ENCODE measurements around the gene ACBD6.

ACBD6 gene

GRCh38 chr1:180527101-180527669, 24.8 kb upstream of the ACBD6 start:
- Histone ChIP-seq H3K9me3 (ENCODE audit: control insufficient read depth in 5 of 5, low read length in 5 of 5) (no peaks in the 10 kb centered on the region), H3K36me3 (ENCODE audit: control insufficient read depth in 5 of 5, insufficient read depth in 5 of 5, low read length in 5 of 5) (no peaks in the 10 kb centered on the region), H3K4me3 (ENCODE audit: low read depth in 1 of 5, low read length in 5 of 5) (no peak overlapping the region), H3K27me3 (ENCODE audit: control insufficient read depth in 5 of 5, insufficient read depth in 4 of 5, low read length in 5 of 5) (peaks cover 0 to 2% (median 0%) of the 10 kb centered on the region in 5 donors), H3K9ac (ENCODE audit: low read length in 5 of 5) (no peak overlapping the region), H3K27ac (ENCODE audit: low read depth, low read length) (no peak overlapping the region), H3K4me1 (ENCODE audit: control insufficient read depth in 5 of 5, insufficient read depth in 5 of 5, low read length in 5 of 5) (peaks cover 0 to 25% (median 0%) of the 10 kb centered on the region in 5 donors)

GRCh38 chr1:180525715-180526039, 23.3 kb upstream of the ACBD6 start:
- Histone ChIP-seq H3K27me3 (ENCODE audit: control insufficient read depth in 5 of 5, insufficient read depth in 4 of 5, low read length in 5 of 5) (peaks cover 0 to 2% (median 0%) of the 10 kb centered on the region in 5 donors), H3K9me3 (ENCODE audit: control insufficient read depth in 5 of 5, low read length in 5 of 5) (no peaks in the 10 kb centered on the region), H3K36me3 (ENCODE audit: control insufficient read depth in 5 of 5, insufficient read depth in 5 of 5, low read length in 5 of 5) (no peaks in the 10 kb centered on the region), H3K27ac (ENCODE audit: low read depth, low read length) (no peak overlapping the region), H3K4me1 (ENCODE audit: control insufficient read depth in 5 of 5, insufficient read depth in 5 of 5, low read length in 5 of 5) (peaks cover 0 to 24% (median 0%) of the 10 kb centered on the region in 5 donors), H3K4me3 (ENCODE audit: low read depth in 1 of 5, low read length in 5 of 5) (no peak overlapping the region), H3K9ac (ENCODE audit: low read length in 5 of 5) (no peak overlapping the region)

- H3K9me3 ChIP-seq (ENCODE audit: control insufficient read depth in 5 of 5, low read length in 5 of 5) = no peaks in the 10 kb centered on the region
- peaks cover 0 to 2% (median 0%) of the 10 kb centered on the region in 5 donors for H3K27me3 ChIP-seq (ENCODE audit: control insufficient read depth in 5 of 5, insufficient read depth in 4 of 5, low read length in 5 of 5)
- H3K36me3 ChIP-seq (ENCODE audit: control insufficient read depth in 5 of 5, insufficient read depth in 5 of 5, low read length in 5 of 5) = no peaks in the 10 kb centered on the region
- no peak overlapping the region for H3K4me3 ChIP-seq (ENCODE audit: low read depth in 1 of 5, low read length in 5 of 5)
- peaks cover 0 to 22% (median 0%) of the 10 kb centered on the region in 5 donors for H3K4me1 ChIP-seq (ENCODE audit: control insufficient read depth in 5 of 5, insufficient read depth in 5 of 5, low read length in 5 of 5)
- H3K9ac ChIP-seq (ENCODE audit: low read length in 5 of 5) = no peak overlapping the region
- no peak overlapping the region for H3K27ac ChIP-seq (ENCODE audit: low read depth, low read length)
These were observed 22.7 kb upstream of the ACBD6 start for GRCh38 chr1:180524915-180525714.

- Histone ChIP-seq H3K27ac (ENCODE audit: low read depth, low read length) (no peak overlapping the region), H3K4me3 (ENCODE audit: low read depth in 1 of 5, low read length in 5 of 5) (no peak overlapping the region), H3K27me3 (ENCODE audit: control insufficient read depth in 5 of 5, insufficient read depth in 4 of 5, low read length in 5 of 5) (peaks cover 0 to 2% (median 0%) of the 10 kb centered on the region in 5 donors), H3K9ac (ENCODE audit: low read length in 5 of 5) (no peak overlapping the region), H3K4me1 (ENCODE audit: control insufficient read depth in 5 of 5, insufficient read depth in 5 of 5, low read length in 5 of 5) (peaks cover 0 to 24% (median 0%) of the 10 kb centered on the region in 5 donors), H3K9me3 (ENCODE audit: control insufficient read depth in 5 of 5, low read length in 5 of 5) (no peaks in the 10 kb centered on the region), H3K36me3 (ENCODE audit: control insufficient read depth in 5 of 5, insufficient read depth in 5 of 5, low read length in 5 of 5) (no peaks in the 10 kb centered on the region)
These were observed 22.0 kb upstream of the ACBD6 start for GRCh38 chr1:180524160-180524914.

GRCh38 chr1:180522213-180522515, 19.8 kb upstream of the ACBD6 start:
- Histone ChIP-seq H3K36me3 (ENCODE audit: control insufficient read depth in 5 of 5, insufficient read depth in 5 of 5, low read length in 5 of 5) (no peaks in the 10 kb centered on the region), H3K9ac (ENCODE audit: low read length in 5 of 5) (no peak overlapping the region), H3K27ac (ENCODE audit: low read depth, low read length) (no peak overlapping the region), H3K9me3 (ENCODE audit: control insufficient read depth in 5 of 5, low read length in 5 of 5) (no peaks in the 10 kb centered on the region), H3K4me1 (ENCODE audit: control insufficient read depth in 5 of 5, insufficient read depth in 5 of 5, low read length in 5 of 5) (peaks cover 0 to 20% (median 0%) of the 10 kb centered on the region in 5 donors), H3K27me3 (ENCODE audit: control insufficient read depth in 5 of 5, insufficient read depth in 4 of 5, low read length in 5 of 5) (peaks cover 0 to 2% (median 0%) of the 10 kb centered on the region in 5 donors), H3K4me3 (ENCODE audit: low read depth in 1 of 5, low read length in 5 of 5) (no peak overlapping the region)

- no peaks in the 10 kb centered on the region for H3K9me3 ChIP-seq (ENCODE audit: control insufficient read depth in 5 of 5, low read length in 5 of 5)
- no peaks in the 10 kb centered on the region for H3K36me3 ChIP-seq (ENCODE audit: control insufficient read depth in 5 of 5, insufficient read depth in 5 of 5, low read length in 5 of 5)
- peaks cover 0 to 20% (median 0%) of the 10 kb centered on the region in 5 donors for H3K4me1 ChIP-seq (ENCODE audit: control insufficient read depth in 5 of 5, insufficient read depth in 5 of 5, low read length in 5 of 5)
- H3K4me3 ChIP-seq (ENCODE audit: low read depth in 1 of 5, low read length in 5 of 5) = no peak overlapping the region
- H3K27me3 ChIP-seq (ENCODE audit: control insufficient read depth in 5 of 5, insufficient read depth in 4 of 5, low read length in 5 of 5) = peaks cover 0 to 2% (median 0%) of the 10 kb centered on the region in 5 donors
- no peak overlapping the region for H3K9ac ChIP-seq (ENCODE audit: low read length in 5 of 5)
- H3K27ac ChIP-seq (ENCODE audit: low read depth, low read length) = no peak overlapping the region
These were observed 19.3 kb upstream of the ACBD6 start for GRCh38 chr1:180521474-180522212.

- peaks cover 0 to 13% (median 5%) of the 10 kb centered on the region in 5 donors for H3K4me1 ChIP-seq (ENCODE audit: control insufficient read depth in 5 of 5, insufficient read depth in 5 of 5, low read length in 5 of 5)
- no peaks in the 10 kb centered on the region for H3K36me3 ChIP-seq (ENCODE audit: control insufficient read depth in 5 of 5, insufficient read depth in 5 of 5, low read length in 5 of 5)
- H3K9me3 ChIP-seq (ENCODE audit: control insufficient read depth in 5 of 5, low read length in 5 of 5) = no peaks in the 10 kb centered on the region
- H3K4me3 ChIP-seq (ENCODE audit: low read depth in 1 of 5, low read length in 5 of 5) = no peak overlapping the region
- no peak overlapping the region for H3K27ac ChIP-seq (ENCODE audit: low read depth, low read length)
- H3K27me3 ChIP-seq (ENCODE audit: control insufficient read depth in 5 of 5, insufficient read depth in 4 of 5, low read length in 5 of 5) = peaks cover 0 to under 1% (median 0%) of the 10 kb centered on the region in 5 donors
- no peak overlapping the region for H3K9ac ChIP-seq (ENCODE audit: low read length in 5 of 5)
These were observed 17.5 kb upstream of the ACBD6 start for GRCh38 chr1:180519846-180520245.

- Histone ChIP-seq H3K27me3 (ENCODE audit: control insufficient read depth in 5 of 5, insufficient read depth in 4 of 5, low read length in 5 of 5) (peaks cover 0 to 4% (median 0%) of the 10 kb centered on the region in 5 donors), H3K4me1 (ENCODE audit: control insufficient read depth in 5 of 5, insufficient read depth in 5 of 5, low read length in 5 of 5) (peaks cover 0 to 13% (median 5%) of the 10 kb centered on the region in 5 donors), H3K4me3 (ENCODE audit: low read depth in 1 of 5, low read length in 5 of 5) (no peak overlapping the region), H3K9me3 (ENCODE audit: control insufficient read depth in 5 of 5, low read length in 5 of 5) (no peaks in the 10 kb centered on the region), H3K36me3 (ENCODE audit: control insufficient read depth in 5 of 5, insufficient read depth in 5 of 5, low read length in 5 of 5) (no peaks in the 10 kb centered on the region), H3K27ac (ENCODE audit: low read depth, low read length) (no peak overlapping the region), H3K9ac (ENCODE audit: low read length in 5 of 5) (no peak overlapping the region)
These were observed 13.5 kb upstream of the ACBD6 start for GRCh38 chr1:180515857-180516388.

GRCh38 chr1:180515364-180515763, 13.0 kb upstream of the ACBD6 start:
- Histone ChIP-seq H3K27me3 (ENCODE audit: control insufficient read depth in 5 of 5, insufficient read depth in 4 of 5, low read length in 5 of 5) (peaks cover 0 to 4% (median 0%) of the 10 kb centered on the region in 5 donors), H3K4me1 (ENCODE audit: control insufficient read depth in 5 of 5, insufficient read depth in 5 of 5, low read length in 5 of 5) (peaks cover 0 to 13% (median 5%) of the 10 kb centered on the region in 5 donors), H3K9ac (ENCODE audit: low read length in 5 of 5) (no peak overlapping the region), H3K4me3 (ENCODE audit: low read depth in 1 of 5, low read length in 5 of 5) (no peak overlapping the region), H3K36me3 (ENCODE audit: control insufficient read depth in 5 of 5, insufficient read depth in 5 of 5, low read length in 5 of 5) (no peaks in the 10 kb centered on the region), H3K9me3 (ENCODE audit: control insufficient read depth in 5 of 5, low read length in 5 of 5) (no peaks in the 10 kb centered on the region), H3K27ac (ENCODE audit: low read depth, low read length) (no peak overlapping the region)

Data from subcutaneous abdominal adipose tissue (tissue), 5 donors.